Progenitor cell of endocrine pancreas (in vitro differentiated cells): Measurements from ENCODE around the gene ITPR2. TPM values are rescaled to one million over a fixed set of nuclear protein-coding genes. Genes with fewer than 3 reads are reported as not detected.

Source experiments
- DNase-seq: peaks from one replicate; pipeline ENCODE4 v3.0.0; 2021; ENCODE audit warnings: low spot score; ENCODE audit not compliant: unreplicated experiment
- H3K27ac Mint-ChIP-seq: 2 replicates; pipeline ENCODE4 v1.8.0; 2021; ENCODE audit warnings: mild to moderate bottlenecking, moderate library complexity, mixed read lengths
- H3K27me3 Mint-ChIP-seq: 2 replicates; pipeline ENCODE4 v1.8.0; 2021; ENCODE audit warnings: mixed read lengths
- H3K36me3 Mint-ChIP-seq: 2 replicates; pipeline ENCODE4 v1.8.0; 2022; ENCODE audit warnings: mixed read lengths; ENCODE audit not compliant: insufficient read depth
- H3K4me1 Mint-ChIP-seq: 2 replicates; pipeline ENCODE4 v1.8.0; 2021; ENCODE audit warnings: low read depth, mixed read lengths
- H3K4me3 Mint-ChIP-seq: 2 replicates; pipeline ENCODE4 v1.8.0; 2021; ENCODE audit warnings: low read depth, mild to moderate bottlenecking, moderate library complexity, mixed read lengths
- H3K9me3 Mint-ChIP-seq: 2 replicates; pipeline ENCODE4 v1.8.0; 2021; ENCODE audit warnings: low read depth, mixed read lengths
- CTCF ChIP-seq: fragments of 200-600 bp; sonication (generic); IDR thresholded peaks from one replicate; pipeline ENCODE4 v1.5.0; 2021; ENCODE audit warnings: antibody characterized with exemption, mild to moderate bottlenecking; ENCODE audit not compliant: unreplicated experiment
- total RNA-seq: library from RNA; stranded (reverse); gene quantifications from 2 replicates; pipeline ENCODE4 v1.2.1, GENCODE V29; 2021

The ITPR2 gene
- total RNA-seq, 1 donor from 2014 or later, result 72.4 TPM

- Mint-ChIP-seq H3K4me1 (no peaks in the 10 kb centered on the region), H3K9me3 (no peaks in the 10 kb centered on the region), H3K4me3 (no peak overlapping the region), H3K36me3 (no peaks in the 10 kb centered on the region), H3K27ac (no peak overlapping the region), H3K27me3 (no peaks in the 10 kb centered on the region)
- DNase-seq, result no peak
- no peak for TF ChIP-seq CTCF
Observed at GRCh38 chr12:26400627-26401026, 432.4 kb downstream of the ITPR2 start.

- no peak overlapping the region for H3K27ac Mint-ChIP-seq
- H3K9me3 Mint-ChIP-seq, result no peaks in the 10 kb centered on the region
- DNase-seq, result no peak
- TF ChIP-seq CTCF, result no peak
- H3K27me3 Mint-ChIP-seq, result no peaks in the 10 kb centered on the region
- no peak overlapping the region for H3K4me3 Mint-ChIP-seq
- H3K36me3 Mint-ChIP-seq, result no peaks in the 10 kb centered on the region
- H3K4me1 Mint-ChIP-seq, result no peaks in the 10 kb centered on the region
Observed at GRCh38 chr12:26399381-26399780, 433.6 kb downstream of the ITPR2 start.

- no peak overlapping the region for H3K27ac Mint-ChIP-seq
- no peaks in the 10 kb centered on the region for H3K9me3 Mint-ChIP-seq
- TF ChIP-seq CTCF, result no peak
Observed at GRCh38 chr12:26396402-26396801, 436.6 kb downstream of the ITPR2 start.

GRCh38 chr12:26389343-26389742 lies 443.7 kb downstream of the ITPR2 start:
- Mint-ChIP-seq H3K27ac (no peak overlapping the region), H3K4me1 (peaks cover 3% of the 10 kb centered on the region), H3K27me3 (no peaks in the 10 kb centered on the region), H3K4me3 (no peak overlapping the region), H3K9me3 (no peaks in the 10 kb centered on the region), H3K36me3 (peaks cover 10% of the 10 kb centered on the region)
- no peak for DNase-seq
- no peak for TF ChIP-seq CTCF

More at GRCh38 chr12:26396402-26396801, 436.6 kb downstream of the ITPR2 start:
- no peak for DNase-seq
- Mint-ChIP-seq H3K4me1 (no peaks in the 10 kb centered on the region), H3K4me3 (no peak overlapping the region), H3K27me3 (no peaks in the 10 kb centered on the region), H3K36me3 (peaks cover 1% of the 10 kb centered on the region)

GRCh38 chr12:26384536-26384935 lies 448.5 kb downstream of the ITPR2 start:
- no peaks in the 10 kb centered on the region for H3K27me3 Mint-ChIP-seq
- H3K4me3 Mint-ChIP-seq, result no peak overlapping the region
- DNase-seq, result no peak
- H3K36me3 Mint-ChIP-seq, result peaks cover 16% of the 10 kb centered on the region
- H3K9me3 Mint-ChIP-seq, result peaks cover 4% of the 10 kb centered on the region
- TF ChIP-seq CTCF, result no peak
- peaks cover 3% of the 10 kb centered on the region for H3K4me1 Mint-ChIP-seq
- no peak overlapping the region for H3K27ac Mint-ChIP-seq
